ENCODE results near the gene AURKAIP1.

DNA sequence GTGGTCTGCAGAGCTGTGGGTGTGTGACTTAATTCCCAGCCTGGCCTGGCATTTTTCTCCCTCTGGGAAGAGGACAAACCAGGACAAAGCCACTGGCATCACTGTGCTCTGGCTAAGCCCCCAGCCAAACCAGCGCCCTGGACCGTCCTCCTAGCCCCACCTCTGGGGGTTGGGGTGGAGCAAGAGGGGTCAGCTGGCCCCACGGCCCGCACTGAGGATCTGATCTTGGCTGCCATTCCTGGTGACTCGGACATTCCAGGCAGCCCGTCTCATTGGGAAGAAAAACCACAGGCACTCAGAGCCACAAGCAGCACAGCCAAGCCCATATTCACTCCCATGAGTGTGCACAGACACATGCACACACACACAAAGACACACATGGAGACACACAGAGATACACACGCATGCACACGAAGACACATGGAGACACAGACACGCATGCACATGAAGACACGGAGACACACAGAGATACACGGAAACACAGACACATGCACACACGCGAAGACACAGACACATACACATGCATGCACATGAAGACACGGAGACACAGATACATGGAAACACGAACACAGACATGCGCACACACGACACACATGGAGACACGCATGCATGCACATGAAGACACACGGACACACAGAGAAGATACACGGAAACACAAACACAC is 14.4 kb downstream of the AURKAIP1 start:
- TF ChIP-seq EZH2 (IDR thresholded peaks at IDR 0.05; ENCODE audit: borderline replicate concordance, low read depth, low read length, severe bottlenecking), result no peak
- TF ChIP-seq, protein P1, sequence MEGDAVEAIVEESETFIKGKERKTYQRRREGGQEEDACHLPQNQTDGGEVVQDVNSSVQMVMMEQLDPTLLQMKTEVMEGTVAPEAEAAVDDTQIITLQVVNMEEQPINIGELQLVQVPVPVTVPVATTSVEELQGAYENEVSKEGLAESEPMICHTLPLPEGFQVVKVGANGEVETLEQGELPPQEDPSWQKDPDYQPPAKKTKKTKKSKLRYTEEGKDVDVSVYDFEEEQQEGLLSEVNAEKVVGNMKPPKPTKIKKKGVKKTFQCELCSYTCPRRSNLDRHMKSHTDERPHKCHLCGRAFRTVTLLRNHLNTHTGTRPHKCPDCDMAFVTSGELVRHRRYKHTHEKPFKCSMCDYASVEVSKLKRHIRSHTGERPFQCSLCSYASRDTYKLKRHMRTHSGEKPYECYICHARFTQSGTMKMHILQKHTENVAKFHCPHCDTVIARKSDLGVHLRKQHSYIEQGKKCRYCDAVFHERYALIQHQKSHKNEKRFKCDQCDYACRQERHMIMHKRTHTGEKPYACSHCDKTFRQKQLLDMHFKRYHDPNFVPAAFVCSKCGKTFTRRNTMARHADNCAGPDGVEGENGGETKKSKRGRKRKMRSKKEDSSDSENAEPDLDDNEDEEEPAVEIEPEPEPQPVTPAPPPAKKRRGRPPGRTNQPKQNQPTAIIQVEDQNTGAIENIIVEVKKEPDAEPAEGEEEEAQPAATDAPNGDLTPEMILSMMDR (IDR thresholded peaks at IDR 0.05; ENCODE audit: borderline replicate concordance, extremely low read depth, low read length, poor library complexity, severe bottlenecking), result no peak
